HL-60 (cell line): Measurements from ENCODE around the gene TAF3.
A peak's percentile ranks its signal among the peaks of the same experiment; 100 is the strongest.

Experiments
- DNase-seq, 2 experiments: peaks; one replicate each; pipeline ENCODE4 v3.0.0-alpha.2; 2010 to 2020; ENCODE audit warnings: low read depth in 1 of 2, low spot score in 1 of 2
- H3K27ac ChIP-seq: fragments of 250-450 bp; sonication (Bioruptor Pico); replicated peaks from 2 replicates; pipeline ENCODE4 v1.5.1; 2020; ENCODE audit warnings: mild to moderate bottlenecking, moderate library complexity
- H3K27me3 ChIP-seq: fragments of 250-450 bp; sonication (Bioruptor Pico); 2 replicates; pipeline ENCODE4 v1.5.1; 2021; ENCODE audit warnings: mild to moderate bottlenecking, moderate library complexity; ENCODE audit not compliant: insufficient read depth, poor library complexity, severe bottlenecking
- H3K4me3 ChIP-seq: replicated peaks from 2 replicates; pipeline ENCODE4 v1.5.1; 2011; ENCODE audit warnings: mild to moderate bottlenecking, control low read depth, low read length; ENCODE audit not compliant: insufficient read depth
- GABPA ChIP-seq: IDR thresholded peaks from 2 replicates; pipeline ENCODE4 v1.6.1; 2012; ENCODE audit warnings: low read depth
- POLR2AphosphoS5 ChIP-seq: IDR thresholded peaks from 2 replicates; pipeline ENCODE4 v1.6.1; 2012; ENCODE audit warnings: low read depth
- SPI1 ChIP-seq: IDR thresholded peaks from 2 replicates; pipeline ENCODE4 v1.6.1; 2012; ENCODE audit warnings: low read depth, mild to moderate bottlenecking, borderline replicate concordance
- TF ChIP-seq, protein P1 (sequence below): IDR thresholded peaks from 2 replicates; pipeline ENCODE4 v1.6.1; 2012; ENCODE audit warnings: low read depth; ENCODE audit not compliant: insufficient replicate concordance
- TF ChIP-seq, protein P2 (sequence below): IDR thresholded peaks from one replicate; pipeline ENCODE4 v1.5.1; 2011; ENCODE audit warnings: low read length, control low read depth, inconsistent platforms; ENCODE audit not compliant: insufficient read depth

Gene TAF3

DNA sequence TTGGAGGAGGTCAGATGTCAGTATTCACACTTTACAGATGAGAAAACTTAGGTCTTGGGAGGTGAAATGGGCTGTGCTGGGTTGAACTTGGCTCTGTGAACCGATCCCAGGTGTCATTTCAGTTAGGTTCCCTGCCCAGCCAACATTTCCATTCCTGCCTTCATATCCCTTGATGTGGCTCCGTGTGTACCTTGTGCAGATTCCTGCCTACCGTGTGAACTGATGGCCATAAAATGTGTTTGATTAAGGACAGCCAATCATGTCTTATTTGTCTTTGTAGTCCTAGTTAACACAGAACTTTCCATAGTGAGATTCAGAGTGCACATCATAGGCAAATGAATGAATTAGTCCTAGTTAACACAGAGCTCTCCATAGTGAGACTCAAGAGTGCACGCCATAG lies 135.1 kb downstream of the TAF3 start:
- H3K27me3 ChIP-seq, result no peaks in the 10 kb centered on the region
- no peak overlapping the region for H3K4me3 ChIP-seq
- TF ChIP-seq, protein P1, sequence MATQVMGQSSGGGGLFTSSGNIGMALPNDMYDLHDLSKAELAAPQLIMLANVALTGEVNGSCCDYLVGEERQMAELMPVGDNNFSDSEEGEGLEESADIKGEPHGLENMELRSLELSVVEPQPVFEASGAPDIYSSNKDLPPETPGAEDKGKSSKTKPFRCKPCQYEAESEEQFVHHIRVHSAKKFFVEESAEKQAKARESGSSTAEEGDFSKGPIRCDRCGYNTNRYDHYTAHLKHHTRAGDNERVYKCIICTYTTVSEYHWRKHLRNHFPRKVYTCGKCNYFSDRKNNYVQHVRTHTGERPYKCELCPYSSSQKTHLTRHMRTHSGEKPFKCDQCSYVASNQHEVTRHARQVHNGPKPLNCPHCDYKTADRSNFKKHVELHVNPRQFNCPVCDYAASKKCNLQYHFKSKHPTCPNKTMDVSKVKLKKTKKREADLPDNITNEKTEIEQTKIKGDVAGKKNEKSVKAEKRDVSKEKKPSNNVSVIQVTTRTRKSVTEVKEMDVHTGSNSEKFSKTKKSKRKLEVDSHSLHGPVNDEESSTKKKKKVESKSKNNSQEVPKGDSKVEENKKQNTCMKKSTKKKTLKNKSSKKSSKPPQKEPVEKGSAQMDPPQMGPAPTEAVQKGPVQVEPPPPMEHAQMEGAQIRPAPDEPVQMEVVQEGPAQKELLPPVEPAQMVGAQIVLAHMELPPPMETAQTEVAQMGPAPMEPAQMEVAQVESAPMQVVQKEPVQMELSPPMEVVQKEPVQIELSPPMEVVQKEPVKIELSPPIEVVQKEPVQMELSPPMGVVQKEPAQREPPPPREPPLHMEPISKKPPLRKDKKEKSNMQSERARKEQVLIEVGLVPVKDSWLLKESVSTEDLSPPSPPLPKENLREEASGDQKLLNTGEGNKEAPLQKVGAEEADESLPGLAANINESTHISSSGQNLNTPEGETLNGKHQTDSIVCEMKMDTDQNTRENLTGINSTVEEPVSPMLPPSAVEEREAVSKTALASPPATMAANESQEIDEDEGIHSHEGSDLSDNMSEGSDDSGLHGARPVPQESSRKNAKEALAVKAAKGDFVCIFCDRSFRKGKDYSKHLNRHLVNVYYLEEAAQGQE, result no peak
- TF ChIP-seq, protein P2, sequence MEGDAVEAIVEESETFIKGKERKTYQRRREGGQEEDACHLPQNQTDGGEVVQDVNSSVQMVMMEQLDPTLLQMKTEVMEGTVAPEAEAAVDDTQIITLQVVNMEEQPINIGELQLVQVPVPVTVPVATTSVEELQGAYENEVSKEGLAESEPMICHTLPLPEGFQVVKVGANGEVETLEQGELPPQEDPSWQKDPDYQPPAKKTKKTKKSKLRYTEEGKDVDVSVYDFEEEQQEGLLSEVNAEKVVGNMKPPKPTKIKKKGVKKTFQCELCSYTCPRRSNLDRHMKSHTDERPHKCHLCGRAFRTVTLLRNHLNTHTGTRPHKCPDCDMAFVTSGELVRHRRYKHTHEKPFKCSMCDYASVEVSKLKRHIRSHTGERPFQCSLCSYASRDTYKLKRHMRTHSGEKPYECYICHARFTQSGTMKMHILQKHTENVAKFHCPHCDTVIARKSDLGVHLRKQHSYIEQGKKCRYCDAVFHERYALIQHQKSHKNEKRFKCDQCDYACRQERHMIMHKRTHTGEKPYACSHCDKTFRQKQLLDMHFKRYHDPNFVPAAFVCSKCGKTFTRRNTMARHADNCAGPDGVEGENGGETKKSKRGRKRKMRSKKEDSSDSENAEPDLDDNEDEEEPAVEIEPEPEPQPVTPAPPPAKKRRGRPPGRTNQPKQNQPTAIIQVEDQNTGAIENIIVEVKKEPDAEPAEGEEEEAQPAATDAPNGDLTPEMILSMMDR, result no peak
- TF ChIP-seq SPI1 (no peak), POLR2AphosphoS5 (no peak), GABPA (no peak)
- no peak for DNase-seq
- H3K27ac ChIP-seq, result no peak overlapping the region

DNA sequence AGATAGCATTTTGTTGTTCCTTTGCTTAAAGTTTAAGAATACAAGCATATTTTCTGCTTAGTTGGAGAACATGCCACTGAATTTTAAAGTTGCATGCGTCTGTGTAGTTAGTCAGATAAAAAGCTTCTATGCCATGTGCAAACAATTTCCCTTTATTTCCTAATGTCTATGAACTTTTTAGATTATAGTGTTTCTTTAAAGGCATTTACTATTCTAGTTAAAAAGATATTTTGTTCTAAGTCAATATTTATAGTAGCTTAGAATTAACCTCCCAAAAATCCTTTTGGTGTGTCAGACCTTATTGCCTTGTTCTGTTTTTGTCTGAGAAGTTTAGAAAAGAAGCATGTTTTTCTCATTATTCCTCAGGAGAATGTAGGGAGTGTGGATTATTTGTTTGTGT lies 137.1 kb downstream of the TAF3 start:
- Histone ChIP-seq H3K4me3 (no peak overlapping the region), H3K27ac (no peak overlapping the region), H3K27me3 (no peaks in the 10 kb centered on the region)
- TF ChIP-seq SPI1, result no peak
- TF ChIP-seq, protein P2, result no peak
- TF ChIP-seq POLR2AphosphoS5, result no peak
- TF ChIP-seq, protein P1, result no peak
- no peak for TF ChIP-seq GABPA
- no peak for DNase-seq

DNA sequence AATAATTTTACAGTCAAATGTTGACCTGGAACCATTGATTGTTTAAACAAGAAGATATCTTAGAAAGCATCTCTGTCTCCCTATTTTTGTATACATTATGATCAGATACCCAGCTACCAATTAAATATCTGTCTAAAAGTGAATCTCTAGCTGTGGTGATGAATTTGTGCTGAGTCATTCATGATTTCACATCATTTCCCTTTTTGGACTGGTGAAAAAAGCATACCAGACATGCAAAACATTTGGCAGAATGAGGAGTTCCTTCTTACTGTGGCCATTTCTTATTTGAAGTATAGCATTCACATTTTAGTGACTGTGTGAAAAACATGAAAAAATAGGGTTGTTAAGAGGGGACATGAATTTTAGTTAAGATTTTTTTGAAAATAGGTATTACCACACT lies 138.2 kb downstream of the TAF3 start:
- H3K27ac ChIP-seq, result no peak overlapping the region
- peak; percentile 2 to 30 for DNase-seq
- TF ChIP-seq POLR2AphosphoS5 (no peak), SPI1 (peak; percentile 47; the same call in 1 of the 2 replicates)
- H3K27me3 ChIP-seq, result no peaks in the 10 kb centered on the region
- no peak overlapping the region for H3K4me3 ChIP-seq

DNA sequence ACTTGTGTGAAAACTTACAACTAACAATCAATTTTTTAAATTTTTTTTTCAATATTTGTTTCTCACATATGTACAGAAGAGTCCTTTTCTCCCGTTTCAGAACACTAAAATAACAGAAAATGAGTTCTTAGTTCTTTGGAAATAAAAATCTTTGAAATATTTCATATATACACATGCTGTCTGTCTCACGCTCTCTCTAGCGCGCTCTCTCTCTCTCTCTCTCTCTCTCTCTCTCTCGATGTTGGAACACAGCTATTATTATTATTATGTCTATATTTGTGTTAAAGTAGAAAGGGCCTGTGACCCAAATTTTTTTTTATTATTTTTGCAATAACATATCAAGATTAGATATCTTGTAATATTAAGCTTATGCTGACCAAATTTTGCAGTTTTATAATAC lies 139.3 kb downstream of the TAF3 start:
- no peak for DNase-seq

More for the DNA sequence above, 139.3 kb downstream of the TAF3 start:
- TF ChIP-seq GABPA (no peak), SPI1 (no peak), POLR2AphosphoS5 (no peak)
- TF ChIP-seq, protein P1, result no peak
- TF ChIP-seq, protein P2, result no peak
- H3K27ac ChIP-seq, result no peak overlapping the region
- no peaks in the 10 kb centered on the region for H3K27me3 ChIP-seq
- H3K4me3 ChIP-seq, result no peak overlapping the region
